ENCODE measurements around the gene BARX1. TPM values are rescaled to one million over a fixed set of nuclear protein-coding genes. Genes with fewer than 3 reads are reported as not detected.

The BARX1 gene
- not detected in 2 replicates for total RNA-seq

GRCh38 chr9:93955111-93955980 is at the start of gene BARX1:
Gene BARX1, minus strand, starts transcription at chr9:93955355. Its CDS starts 209 bp downstream, at chr9:93955146.

Other genes starting within 250 kb of the BARX1 start
- gene PTPDC1, start 129.1 kb upstream of the BARX1 start, total RNA-seq, result 12.8 and 13.2 TPM in 2 replicates